H9 (cell line): Measurements from ENCODE around the gene SMO. TPM values are rescaled to one million over a fixed set of nuclear protein-coding genes. Genes with fewer than 3 reads are reported as not detected.
A peak's percentile ranks its signal among the peaks of the same experiment; 100 is the strongest.

Experiments
- DNase-seq: peaks from one replicate; pipeline ENCODE4 v3.0.0-alpha.2; 2017
- H2AFZ ChIP-seq: one replicate; pipeline ENCODE4 v1.6.1; 2013; ENCODE audit warnings: mild to moderate bottlenecking, low read length, control low read depth, moderate library complexity
- H2AK5ac ChIP-seq: 2 replicates; pipeline ENCODE4 v1.6.1; 2013; ENCODE audit warnings: low read length, control low read depth, mixed read lengths; ENCODE audit not compliant: insufficient read length
- H2BK120ac ChIP-seq: one replicate; pipeline ENCODE4 v1.6.1; 2013; ENCODE audit warnings: low read depth, mild to moderate bottlenecking, low read length, control low read depth, inconsistent platforms; ENCODE audit not compliant: poor library complexity, severe bottlenecking
- H2BK12ac ChIP-seq: 2 replicates; pipeline ENCODE4 v1.6.1; 2013; ENCODE audit warnings: low read length, control low read depth, mixed read lengths, low read depth; ENCODE audit not compliant: insufficient read length
- H2BK15ac ChIP-seq: 2 replicates; pipeline ENCODE4 v1.6.1; 2013; ENCODE audit warnings: low read depth, low read length, control low read depth
- H2BK20ac ChIP-seq: one replicate; pipeline ENCODE4 v1.6.1; 2013; ENCODE audit warnings: low read depth, mild to moderate bottlenecking, low read length, control low read depth, inconsistent platforms; ENCODE audit not compliant: poor library complexity, severe bottlenecking
- H2BK5ac ChIP-seq: 2 replicates; pipeline ENCODE4 v1.6.1; 2013; ENCODE audit warnings: low read length, control low read depth, mixed read lengths; ENCODE audit not compliant: insufficient read length
- H3K14ac ChIP-seq: 2 replicates; pipeline ENCODE4 v1.6.1; 2013; ENCODE audit warnings: low read length, control low read depth; ENCODE audit not compliant: insufficient read depth
- H3K18ac ChIP-seq: 2 replicates; pipeline ENCODE4 v1.6.1; 2013; ENCODE audit warnings: low read depth, mild to moderate bottlenecking, mixed read lengths, low read length, control low read depth; ENCODE audit not compliant: insufficient read length
- H3K23ac ChIP-seq: 2 replicates; pipeline ENCODE4 v1.6.1; 2013; ENCODE audit warnings: low read length, control low read depth, mixed read lengths, low read depth; ENCODE audit not compliant: insufficient read length
- H3K23me2 ChIP-seq: 2 replicates; pipeline ENCODE4 v1.6.1; 2013; ENCODE audit warnings: low read depth, mild to moderate bottlenecking, mixed read lengths, low read length, control low read depth; ENCODE audit not compliant: insufficient read length, poor library complexity, severe bottlenecking
- H3K27ac ChIP-seq: 2 replicates; pipeline ENCODE4 v1.5.1; 2013; ENCODE audit warnings: low read length, control low read depth, mixed read lengths, low read depth; ENCODE audit not compliant: insufficient read length
- H3K27me3 ChIP-seq: 2 replicates; pipeline ENCODE4 v1.6.1; 2013; ENCODE audit warnings: low read length, control low read depth, inconsistent platforms; ENCODE audit not compliant: insufficient read depth
- H3K4ac ChIP-seq: 2 replicates; pipeline ENCODE4 v1.6.1; 2013; ENCODE audit warnings: low read depth, mild to moderate bottlenecking, control low read depth, inconsistent platforms, low read length, moderate library complexity
- H3K4me1 ChIP-seq: 2 replicates; pipeline ENCODE4 v1.6.1; 2013; ENCODE audit warnings: low read length, control low read depth, inconsistent platforms; ENCODE audit not compliant: insufficient read depth
- H3K4me2 ChIP-seq: 2 replicates; pipeline ENCODE4 v1.6.1; 2013; ENCODE audit warnings: low read length, control low read depth, mixed read lengths; ENCODE audit not compliant: insufficient read length, insufficient read depth
- H3K56ac ChIP-seq: 2 replicates; pipeline ENCODE4 v1.6.1; 2013; ENCODE audit warnings: low read depth, mild to moderate bottlenecking, mixed read lengths, low read length, control low read depth; ENCODE audit not compliant: insufficient read length
- H3K79me1 ChIP-seq: 2 replicates; pipeline ENCODE4 v1.6.1; 2013; ENCODE audit warnings: low read depth, mild to moderate bottlenecking, moderate library complexity, low read length, control low read depth, inconsistent platforms; ENCODE audit not compliant: insufficient read depth, poor library complexity, severe bottlenecking
- H3K79me2 ChIP-seq: 2 replicates; pipeline ENCODE4 v1.6.1; 2013; ENCODE audit warnings: low read length, control low read depth, inconsistent platforms; ENCODE audit not compliant: insufficient read depth
- H3K9ac ChIP-seq: 2 replicates; pipeline ENCODE4 v1.6.1; 2013; ENCODE audit warnings: low read length, control low read depth, mixed read lengths; ENCODE audit not compliant: insufficient read length; ENCODE audit errors: extremely low read depth
- H3K9me3 ChIP-seq: one replicate; pipeline ENCODE4 v1.6.1; 2013; ENCODE audit warnings: low read depth, low read length, inconsistent platforms; ENCODE audit not compliant: control insufficient read depth
- H3T11ph ChIP-seq: one replicate; pipeline ENCODE4 v1.6.1; 2013; ENCODE audit warnings: mild to moderate bottlenecking, low read length, control low read depth, inconsistent platforms
- H4K20me1 ChIP-seq: one replicate; pipeline ENCODE4 v1.6.1; 2013; ENCODE audit not compliant: control insufficient read depth, insufficient read length, insufficient read depth
- H4K5ac ChIP-seq: 2 replicates; pipeline ENCODE4 v1.6.1; 2013; ENCODE audit warnings: low read depth, mild to moderate bottlenecking, mixed read lengths, low read length, control low read depth; ENCODE audit not compliant: insufficient read length
- H4K8ac ChIP-seq: replicated peaks from 2 replicates; pipeline ENCODE4 v1.6.1; 2013; ENCODE audit warnings: low read length, control low read depth, mixed read lengths, low read depth; ENCODE audit not compliant: insufficient read length
- H4K91ac ChIP-seq: 2 replicates; pipeline ENCODE4 v1.6.1; 2013; ENCODE audit warnings: low read depth, mild to moderate bottlenecking, moderate library complexity, mixed read lengths, low read length, control low read depth; ENCODE audit not compliant: insufficient read length
- H3K27ac Mint-ChIP-seq, 3 experiments: 2 replicates in 2 of 3; 3 replicates in 1 of 3; pipeline ENCODE4 v1.8.0; 2020 to 2021; ENCODE audit warnings: mixed read lengths in 3 of 3, mild to moderate bottlenecking in 1 of 3, moderate library complexity in 1 of 3
- H3K27me3 Mint-ChIP-seq: 2 replicates; pipeline ENCODE4 v1.8.0; 2021; ENCODE audit warnings: low read depth, mild to moderate bottlenecking, moderate library complexity, mixed read lengths
- H3K36me3 Mint-ChIP-seq, 3 experiments: 2 replicates in 2 of 3; 3 replicates in 1 of 3; pipeline ENCODE4 v1.8.0; 2020 to 2021; ENCODE audit warnings: low read depth in 3 of 3, mixed read lengths in 3 of 3; ENCODE audit not compliant: insufficient read depth in 1 of 3
- H3K4me1 Mint-ChIP-seq, 2 experiments: 2 replicates each; pipeline ENCODE4 v1.8.0; 2020; ENCODE audit warnings: mixed read lengths in 2 of 2
- H3K4me3 Mint-ChIP-seq, 2 experiments: 2 replicates in 1 of 2; 3 replicates in 1 of 2; pipeline ENCODE4 v1.8.0; 2020 to 2021; ENCODE audit warnings: mild to moderate bottlenecking in 2 of 2, mixed read lengths in 2 of 2, moderate library complexity in 1 of 2
- H3K9me3 Mint-ChIP-seq, 2 experiments: 2 replicates in 1 of 2; 3 replicates in 1 of 2; pipeline ENCODE4 v1.8.0; 2020; ENCODE audit warnings: mild to moderate bottlenecking in 2 of 2, mixed read lengths in 2 of 2, moderate library complexity in 1 of 2
- CTCF ChIP-seq: fragments of 200-600 bp; sonication (generic); conservative IDR thresholded peaks from 3 replicates; pipeline ENCODE4 v1.8.0; 2021; ENCODE audit warnings: antibody characterized with exemption, mild to moderate bottlenecking
- WGBS: extraction: QIAGEN DNeasy Blood & Tissue Kit; methylation state at CpG from one replicate; pipeline ENCODE4 v1.1.7; 2013; ENCODE audit warnings: missing lambda C conversion rate, low lambda C conversion rate, mixed read lengths; ENCODE audit not compliant: insufficient read length; ENCODE audit errors: extremely low coverage; 5-methylcytosine and 5-hydroxymethylcytosine counted together
- total RNA-seq: library from RNA; stranded (reverse); gene quantifications from 2 replicates; pipeline ENCODE4 v1.2.1, GENCODE V29; 2021

SMO gene
- total RNA-seq, 1 experiment from 2014 or later = 66.8 TPM

- no peaks in the 10 kb centered on the region; the same call in 1 of the 2 replicates for H3K27me3 Mint-ChIP-seq
- H2AFZ ChIP-seq = no peak overlapping the region
Observed at GRCh38 chr7:129167817-129168216, 20.6 kb upstream of the SMO start.

More at GRCh38 chr7:129167817-129168216, 20.6 kb upstream of the SMO start:
- no peaks in the 10 kb centered on the region for H3K79me2 ChIP-seq
- H3K9ac ChIP-seq = no peak overlapping the region
- H3K79me1 ChIP-seq = no peaks in the 10 kb centered on the region
- no peaks in the 10 kb centered on the region for H3K9me3 ChIP-seq
- no peak overlapping the region for H4K8ac ChIP-seq
- H3K4me1 Mint-ChIP-seq = peaks cover 36 to 38% of the 10 kb centered on the region in 2 experiments
- no peak overlapping the region for H3K27ac ChIP-seq
- H2BK15ac ChIP-seq = no peak overlapping the region
- H3K14ac ChIP-seq = no peak overlapping the region
- H3K23ac ChIP-seq = no peak overlapping the region
- peaks cover 16% of the 10 kb centered on the region for H3K23me2 ChIP-seq
- no peaks in the 10 kb centered on the region for H4K20me1 ChIP-seq
- H3K36me3 Mint-ChIP-seq = peaks cover 7 to 21% (median 21%) of the 10 kb centered on the region in 3 experiments; a peak in 6 of 7 replicates
- no peak for DNase-seq
- H3K56ac ChIP-seq = no peak overlapping the region
- no peak overlapping the region for H2BK20ac ChIP-seq
- no peak overlapping the region for H2AK5ac ChIP-seq
- no peaks in the 10 kb centered on the region for H3K27me3 ChIP-seq
- TF ChIP-seq CTCF = no peak
- no peak overlapping the region for H4K5ac ChIP-seq
- H3K4me3 Mint-ChIP-seq = peak overlapping the region; percentile 57 to 75; a peak in 2 of 5 replicates
- H4K91ac ChIP-seq = no peak overlapping the region
- H3K4ac ChIP-seq = no peak overlapping the region
- H3K4me1 ChIP-seq = peaks cover 5% of the 10 kb centered on the region; the same call in 1 of the 2 replicates
- H3K4me2 ChIP-seq = no peak overlapping the region
- H3K18ac ChIP-seq = no peak overlapping the region
- no peak overlapping the region for H2BK5ac ChIP-seq
- WGBS = no CpG with 5 or more reads among the region's 4 CpGs
- no peak overlapping the region for H2BK120ac ChIP-seq
- no peaks in the 10 kb centered on the region for H3K9me3 Mint-ChIP-seq
- H3T11ph ChIP-seq = no peak overlapping the region
- peak overlapping the region in 2 of 3 experiments; percentile 62 to 94; a peak in 3 of 7 replicates for H3K27ac Mint-ChIP-seq
- no peak overlapping the region for H2BK12ac ChIP-seq
